H1 (cell line): ENCODE measurements around the gene YOD1. TPM values are rescaled to one million over a fixed set of nuclear protein-coding genes. Genes with fewer than 3 reads are reported as not detected.

Experiments used
- CTCF ChIA-PET: fragments of 300-600 bp; sonication (Branson Sonifier 250); formaldehyde crosslinking; loops from one replicate; lab custom pipeline; 2021; ENCODE audit not compliant: partially characterized antibody; lab: Charles Lee
- POLR2A ChIA-PET: fragments of 300-600 bp; sonication (Branson Sonifier 250); formaldehyde crosslinking; loops from one replicate; lab custom pipeline; 2021; ENCODE audit warnings: inconsistent platforms; ENCODE audit not compliant: partially characterized antibody; lab: Charles Lee
- DNase-seq, 2 experiments: peaks; one replicate each; pipeline versions ENCODE4 v3.0.0 to v3.0.0-alpha.2; 2010 to 2022; ENCODE audit warnings: low spot score in 2 of 2, low read depth in 1 of 2, mixed read lengths in 1 of 2
- FAIRE-seq: peaks from 2 replicates; lab custom pipeline; 2011; peaks lifted over from hg19 to GRCh38; lab: Jason Lieb, UNC
- H2AFZ ChIP-seq: 2 replicates; pipeline ENCODE4 v1.8.1; 2012; ENCODE audit warnings: low read length, inconsistent platforms
- H2AK5ac ChIP-seq: 2 replicates; pipeline ENCODE4 v1.6.1; 2013; ENCODE audit warnings: low read depth, low read length
- H2BK120ac ChIP-seq: replicated peaks from 2 replicates; pipeline ENCODE3; 2013; ENCODE audit warnings: low read depth, low read length, inconsistent platforms
- H2BK12ac ChIP-seq: 2 replicates; pipeline ENCODE4 v1.6.1; 2013; ENCODE audit warnings: low read depth, low read length
- H2BK15ac ChIP-seq: 2 replicates; pipeline ENCODE4 v1.6.1; 2013; ENCODE audit warnings: low read length
- H2BK20ac ChIP-seq: 2 replicates; pipeline ENCODE4 v1.6.1; 2013; ENCODE audit warnings: low read length
- H2BK5ac ChIP-seq: 2 replicates; pipeline ENCODE4 v1.6.1; 2013; ENCODE audit warnings: low read depth, low read length
- H3K14ac ChIP-seq: 2 replicates; pipeline ENCODE4 v1.6.1; 2013; ENCODE audit warnings: inconsistent platforms; ENCODE audit not compliant: insufficient read length
- H3K18ac ChIP-seq: 2 replicates; pipeline ENCODE4 v1.6.1; 2013; ENCODE audit warnings: low read length; ENCODE audit errors: extremely low read depth
- H3K23ac ChIP-seq: 2 replicates; pipeline ENCODE4 v1.6.1; 2013; ENCODE audit warnings: inconsistent platforms; ENCODE audit not compliant: insufficient read length
- H3K23me2 ChIP-seq: 2 replicates; pipeline ENCODE4 v1.6.1; 2013; ENCODE audit warnings: low read depth, low read length
- H3K27ac ChIP-seq: 2 replicates; pipeline ENCODE4 v1.6.1; 2011; ENCODE audit warnings: low read depth, low read length, inconsistent platforms
- H3K27me3 ChIP-seq, 4 experiments: replicated peaks in 1 of 4; 1 replicate in 1 of 4; 2 replicates in 3 of 4; pipeline versions ENCODE4 v1.6.1 to v1.8.1; 2011 to 2013; ENCODE audit warnings: low read length in 3 of 4, mild to moderate bottlenecking in 3 of 4, inconsistent platforms in 2 of 4, mixed read lengths in 2 of 4, moderate library complexity in 1 of 4; ENCODE audit not compliant: control insufficient read depth in 3 of 4, insufficient read depth in 3 of 4; ENCODE audit errors: extremely low read depth in 1 of 4
- H3K36me3 ChIP-seq, 4 experiments: 2 replicates each; pipeline versions ENCODE4 v1.6.1 to v1.8.1; 2011 to 2013; ENCODE audit warnings: mild to moderate bottlenecking in 4 of 4, low read length in 3 of 4, moderate library complexity in 2 of 4, control low read depth in 1 of 4, inconsistent platforms in 1 of 4; ENCODE audit not compliant: insufficient read depth in 4 of 4, control insufficient read depth in 2 of 4
- H3K4ac ChIP-seq: replicated peaks from 2 replicates; pipeline ENCODE3; 2013; ENCODE audit warnings: low read length, low read depth, mixed read lengths, inconsistent platforms; ENCODE audit not compliant: insufficient read length
- H3K4me1 ChIP-seq, 4 experiments: replicated peaks in 1 of 4; 1 replicate in 1 of 4; 2 replicates in 3 of 4; pipeline versions ENCODE4 v1.6.1 to v1.8.1; 2011 to 2013; ENCODE audit warnings: low read length in 3 of 4, inconsistent platforms in 2 of 4, mixed read lengths in 1 of 4; ENCODE audit not compliant: insufficient read depth in 4 of 4, control insufficient read depth in 3 of 4
- H3K4me2 ChIP-seq, 2 experiments: 2 replicates each; pipeline versions ENCODE4 v1.6.1 to v1.8.1; 2011 to 2013; ENCODE audit warnings: low read depth in 2 of 2, low read length in 2 of 2, control low read depth in 1 of 2, inconsistent platforms in 1 of 2, mild to moderate bottlenecking in 1 of 2; ENCODE audit not compliant: insufficient read depth in 1 of 2
- H3K4me3 ChIP-seq, 4 experiments: fragments of 200-600, 300-600 bp in 1 of 4; sonication (generic), shearing (Covaris generic), sonication (Bioruptor Twin) in 1 of 4; 2 replicates each; pipeline versions ENCODE4 v1.5.1 to v1.8.1; 2011 to 2016; ENCODE audit warnings: low read length in 4 of 4, low read depth in 3 of 4, control low read depth in 2 of 4, inconsistent platforms in 2 of 4, mild to moderate bottlenecking in 2 of 4, mixed read lengths in 1 of 4, moderate library complexity in 1 of 4; ENCODE audit not compliant: insufficient read depth in 2 of 4; ENCODE audit errors: extremely low read depth in 1 of 4
- H3K56ac ChIP-seq: replicated peaks from 2 replicates; pipeline ENCODE3; 2013; ENCODE audit warnings: low read depth, mild to moderate bottlenecking, mixed read lengths, low read length, inconsistent platforms; ENCODE audit not compliant: insufficient read length
- H3K79me1 ChIP-seq: 2 replicates; pipeline ENCODE4 v1.6.1; 2013; ENCODE audit warnings: low read depth, low read length, control low read depth
- H3K79me2 ChIP-seq, 2 experiments: 2 replicates each; pipeline versions ENCODE4 v1.6.1 to v1.8.1; 2012 to 2013; ENCODE audit warnings: low read length in 2 of 2, mild to moderate bottlenecking in 2 of 2, inconsistent platforms in 1 of 2; ENCODE audit not compliant: insufficient read depth in 2 of 2, control insufficient read depth in 1 of 2
- H3K9ac ChIP-seq, 4 experiments: replicated peaks in 1 of 4; 1 replicate in 1 of 4; 2 replicates in 3 of 4; pipeline versions ENCODE4 v1.6.1 to v1.8.1; 2011 to 2013; ENCODE audit warnings: low read depth in 3 of 4, low read length in 3 of 4, control low read depth in 2 of 4, mild to moderate bottlenecking in 2 of 4, moderate library complexity in 2 of 4, inconsistent platforms in 1 of 4; ENCODE audit errors: extremely low read depth in 1 of 4
- H3K9me3 ChIP-seq, 2 experiments: 2 replicates each; pipeline versions ENCODE4 v1.6.1 to v1.8.1; 2012 to 2013; ENCODE audit warnings: mild to moderate bottlenecking in 2 of 2, moderate library complexity in 2 of 2, control low read depth in 1 of 2, inconsistent platforms in 1 of 2, low read depth in 1 of 2, low read length in 1 of 2, mixed read lengths in 1 of 2; ENCODE audit not compliant: insufficient read depth in 2 of 2
- H4K20me1 ChIP-seq, 2 experiments: replicated peaks in 1 of 2; 2 replicates each; pipeline versions ENCODE3 to v1.8.1; 2011 to 2013; ENCODE audit warnings: inconsistent platforms in 2 of 2, low read length in 2 of 2, mild to moderate bottlenecking in 1 of 2; ENCODE audit not compliant: insufficient read depth in 2 of 2, control insufficient read depth in 1 of 2
- H4K5ac ChIP-seq: 2 replicates; pipeline ENCODE4 v1.6.1; 2013; ENCODE audit warnings: low read length, low read depth, mixed read lengths, inconsistent platforms; ENCODE audit not compliant: insufficient read length
- H4K8ac ChIP-seq: 2 replicates; pipeline ENCODE4 v1.8.0; 2013; ENCODE audit warnings: mild to moderate bottlenecking, moderate library complexity, low read length, inconsistent platforms; ENCODE audit not compliant: insufficient read depth; ENCODE audit errors: extremely low read depth
- H4K91ac ChIP-seq: replicated peaks from 2 replicates; pipeline ENCODE3; 2013; ENCODE audit warnings: low read length, mixed read lengths, inconsistent platforms; ENCODE audit not compliant: insufficient read length
- ASH2L ChIP-seq: fragments of 200-600, 300-600 bp; sonication (generic); IDR thresholded peaks from one replicate; pipeline ENCODE4 v1.7.1; 2017; ENCODE audit warnings: low read length
- HDAC2 ChIP-seq, 2 experiments: fragments of 300-600 bp in 1 of 2; sonication (generic) in 1 of 2; IDR thresholded peaks; 2 replicates each; pipeline ENCODE4 v1.6.1; 2011 to 2012; ENCODE audit warnings: low read depth in 2 of 2, low read length in 2 of 2, mild to moderate bottlenecking in 2 of 2, moderate library complexity in 2 of 2, borderline replicate concordance in 1 of 2, inconsistent platforms in 1 of 2
- TEAD4 ChIP-seq: IDR thresholded peaks from 2 replicates; pipeline ENCODE4 v1.6.1; 2012; ENCODE audit warnings: low read depth, low read length, inconsistent platforms, mixed read lengths
- WGBS, 2 experiments: shearing (Covaris generic) in 1 of 2; methylation state at CpG; one replicate each; pipeline versions ENCODE4 v1.1.6 to v1.1.7; 2013 to 2015; ENCODE audit warnings: low lambda C conversion rate in 2 of 2, mixed read lengths in 2 of 2, inconsistent platforms in 1 of 2, low coverage in 1 of 2, missing lambda C conversion rate in 1 of 2; ENCODE audit not compliant: insufficient replicate concordance in 2 of 2, insufficient coverage in 1 of 2, insufficient read length in 1 of 2; ENCODE audit errors: extremely low coverage in 1 of 2, missing lambda C conversion rate in 1 of 2; 5-methylcytosine and 5-hydroxymethylcytosine counted together
- polyA plus RNA-seq, 7 experiments: library from polyadenylated mRNA; depleted of rRNA in 3 of 7; stranded (reverse) in 5 of 7; unstranded in 2 of 7; fragments of >200 nt in 5 of 7; fragments of 200-250 nt in 2 of 7; gene quantifications; 1 replicate in 5 of 7; 2 replicates in 1 of 7; 4 replicates in 1 of 7; pipeline versions ENCODE4 v1.2.1 to v1.2.3, GENCODE V29; 2011 to 2013; ENCODE audit warnings: missing spikeins in 2 of 7, mixed read lengths in 2 of 7
- total RNA-seq: library from RNA; stranded (reverse); fragmentation: NEBNext Ultra II Directional; extraction: Animal tissue kit (Norgen Biotek cat#: 25700); gene quantifications from 2 replicates; pipeline ENCODE4 v1.2.1, GENCODE V29; 2021
- TF ChIP-seq, protein P1 (sequence below): IDR thresholded peaks from 2 replicates; pipeline ENCODE4 v1.6.1; 2012; ENCODE audit warnings: inconsistent platforms

YOD1 gene
- total and polyA plus RNA-seq, 2 of the 8 experiments (the other 6 are each of a cell fraction or from before 2014, with no cell fraction given): 1.9 to 11.8 TPM

DNA sequence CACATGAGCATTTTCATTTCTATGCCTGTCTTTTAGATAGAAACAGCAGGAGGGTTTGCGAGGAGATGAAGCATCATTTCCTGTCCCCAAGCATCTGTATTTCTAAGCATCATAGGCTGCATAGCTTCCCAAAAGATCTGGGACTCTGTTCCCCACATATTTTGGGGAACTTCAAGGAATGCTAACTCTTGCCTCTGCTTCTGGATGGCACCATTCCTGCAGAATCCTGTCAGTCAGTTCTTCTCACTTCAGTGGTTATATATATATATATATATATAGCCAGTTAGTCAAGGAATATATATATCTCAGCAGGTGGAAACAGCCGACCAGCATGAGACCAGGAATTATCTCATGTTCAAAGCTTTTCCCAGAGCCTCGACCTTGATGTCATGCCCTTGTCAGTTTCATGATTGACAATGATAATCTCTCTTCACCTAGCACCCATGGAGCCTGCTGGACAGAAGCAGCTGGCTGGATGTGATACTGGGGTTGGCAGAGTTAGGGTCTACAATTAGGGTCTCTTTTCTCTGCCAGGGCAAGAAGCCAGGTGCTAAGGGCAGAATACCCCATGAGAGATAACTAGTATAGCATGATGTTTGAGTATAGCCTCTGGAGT is 4.5 kb upstream of the YOD1 start:
- no peak overlapping the region for H2BK120ac ChIP-seq
- no peak overlapping the region for H4K5ac ChIP-seq
- no peak overlapping the region for H3K56ac ChIP-seq
- H3K9ac ChIP-seq: no peak overlapping the region
- H4K91ac ChIP-seq: no peak overlapping the region
- H3K18ac ChIP-seq: no peak overlapping the region
- FAIRE-seq (no peak), DNase-seq (no peak)
- no peaks in the 10 kb centered on the region for H4K20me1 ChIP-seq
- H3K4me3 ChIP-seq: no peak overlapping the region
- H2BK5ac ChIP-seq: no peak overlapping the region
- no peak overlapping the region for H3K23ac ChIP-seq
- no peak overlapping the region for H2BK12ac ChIP-seq
- ChIA-PET POLR2A (interaction anchor here (0.7 kb wide), 1 partner anchor 13 kb away, joined by 4 read pairs; no protein-coding TSS in a partner anchor), CTCF (interaction anchor here (0.9 to 2.7 kb wide), 4 partner anchors 20 to 51 kb away, joined by 3 to 12 read pairs (median 5); no protein-coding TSS in a partner anchor)
- H3K27ac ChIP-seq: no peak overlapping the region
- H3K9me3 ChIP-seq: no peaks in the 10 kb centered on the region
- no peaks in the 10 kb centered on the region for H3K79me1 ChIP-seq
- H2BK15ac ChIP-seq: no peak overlapping the region
- no peak overlapping the region for H3K4me2 ChIP-seq
- no peak overlapping the region for H2BK20ac ChIP-seq
- H3K4ac ChIP-seq: no peak overlapping the region
- no peaks in the 10 kb centered on the region for H3K27me3 ChIP-seq
- 91% methylated on average over 3 of the region's 3 CpGs; no CpG with 5 or more reads in 1 of the 2 experiments for WGBS, 2 experiments
- H3K4me1 ChIP-seq: peaks cover 0 to 9% (median 3%) of the 10 kb centered on the region in 4 experiments; a peak in 4 of 7 replicates
- no peak overlapping the region for H3K14ac ChIP-seq
- H2AFZ ChIP-seq: no peak overlapping the region
- H4K8ac ChIP-seq: no peak overlapping the region
- H3K36me3 ChIP-seq: 0 out of 8 replicates have a peak, but pooled peaks cover 0 to 4% (median 0%) of the 10 kb centered on the region in 4 experiments
- H2AK5ac ChIP-seq: no peak overlapping the region
- H3K23me2 ChIP-seq: peaks cover 5% of the 10 kb centered on the region; the same call in 1 of the 2 replicates
- no peaks in the 10 kb centered on the region; a peak in 1 of 4 replicates for H3K79me2 ChIP-seq
- no peak for TF ChIP-seq HDAC2 (IDR thresholded peaks at IDR 0.05; ENCODE audit: borderline replicate concordance in 1 of 2, low read depth in 2 of 2, low read length in 2 of 2)
- no peak for TF ChIP-seq TEAD4
- TF ChIP-seq, protein P1, sequence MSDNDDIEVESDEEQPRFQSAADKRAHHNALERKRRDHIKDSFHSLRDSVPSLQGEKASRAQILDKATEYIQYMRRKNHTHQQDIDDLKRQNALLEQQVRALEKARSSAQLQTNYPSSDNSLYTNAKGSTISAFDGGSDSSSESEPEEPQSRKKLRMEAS: no peak
- TF ChIP-seq ASH2L: no peak
